Activated CD4-positive, alpha-beta T cell treated with anti-CD3 and anti-CD28 coated beads, Interleukin-2, amount 10 ng/mL, durations not matched to agents 7 days and 5 days (primary cell): Measurements from ENCODE around the gene VPS13C. TPM values are rescaled to one million over a fixed set of nuclear protein-coding genes. Genes with fewer than 3 reads are reported as not detected.
"Not testable (repeated sequence)": the region's sequence is repeated elsewhere in the genome, so short reads cannot be mapped to it uniquely, and the experiment has no call there.

ENCODE experiments used
- CTCF ChIA-PET: fragments of 350-600 bp; sonication (Branson Sonifier 250); formaldehyde crosslinking; loops from one replicate; lab custom pipeline; 2021; ENCODE audit warnings: antibody characterized with exemption; lab: Charles Lee
- POLR2A ChIA-PET: fragments of 350-600 bp; sonication (Branson Sonifier 250); formaldehyde crosslinking; loops from one replicate; lab custom pipeline; 2021; ENCODE audit warnings: antibody characterized with exemption; lab: Charles Lee
- DNase-seq: peaks from one replicate; pipeline ENCODE4 v3.0.0-alpha.2; 2020
- H3K27ac Mint-ChIP-seq: one replicate; pipeline ENCODE4 v1.8.0; 2021; ENCODE audit warnings: mild to moderate bottlenecking, moderate library complexity, mixed read lengths
- H3K27me3 Mint-ChIP-seq: one replicate; pipeline ENCODE4 v1.8.0; 2021; ENCODE audit warnings: mixed read lengths
- H3K36me3 Mint-ChIP-seq: one replicate; pipeline ENCODE4 v1.8.0; 2021; ENCODE audit warnings: low read depth, mixed read lengths
- H3K4me1 Mint-ChIP-seq: one replicate; pipeline ENCODE4 v1.8.0; 2021; ENCODE audit warnings: mixed read lengths
- H3K4me3 Mint-ChIP-seq: one replicate; pipeline ENCODE4 v1.8.0; 2021; ENCODE audit warnings: mild to moderate bottlenecking, moderate library complexity, mixed read lengths
- H3K9me3 Mint-ChIP-seq: one replicate; pipeline ENCODE4 v1.8.0; 2021; ENCODE audit warnings: mixed read lengths
- total RNA-seq, 2 experiments: library from RNA; stranded (reverse); gene quantifications; one replicate each; pipeline ENCODE4 v1.2.3, GENCODE V29; 2021

Gene VPS13C
- total RNA-seq, 2 experiments from 2014 or later, result 80.4 to 88.0 TPM

DNA sequence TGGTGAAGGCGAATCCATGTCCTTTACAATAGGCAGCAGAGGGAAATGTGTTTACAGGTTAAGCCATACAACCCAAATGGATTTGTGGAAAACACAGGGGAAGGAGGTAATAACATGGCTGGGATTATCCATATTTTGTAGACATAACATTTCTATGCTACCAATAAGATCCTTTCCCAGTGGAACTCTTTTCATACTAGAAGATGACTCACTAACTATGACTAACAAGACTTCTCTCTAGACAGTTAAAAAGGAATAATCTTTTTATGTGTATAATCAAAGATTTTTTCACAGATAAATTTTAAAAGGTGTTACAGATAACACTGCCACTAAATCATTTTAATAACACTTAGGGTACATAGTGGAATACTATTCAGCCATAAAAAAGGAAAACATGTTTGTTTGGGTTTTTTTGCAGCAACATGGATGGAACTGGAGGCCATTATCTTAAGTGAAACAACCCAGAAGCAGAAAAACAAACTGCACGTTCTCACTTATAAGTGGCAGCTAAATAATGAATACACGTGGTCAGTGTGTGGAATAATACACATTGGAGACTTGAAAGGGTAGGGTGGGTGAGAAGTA, 39.6 kb downstream of the VPS13C start:
- Mint-ChIP-seq H3K27me3 (no peaks in the 10 kb centered on the region), H3K27ac (no peak overlapping the region), H3K4me1 (no peaks in the 10 kb centered on the region), H3K4me3 (no peak overlapping the region), H3K9me3 (peaks cover 15% of the 10 kb centered on the region), H3K36me3 (peaks cover 50% of the 10 kb centered on the region)
- ChIA-PET POLR2A (no interaction called here), CTCF (no interaction called here)
- no peak for DNase-seq

DNA sequence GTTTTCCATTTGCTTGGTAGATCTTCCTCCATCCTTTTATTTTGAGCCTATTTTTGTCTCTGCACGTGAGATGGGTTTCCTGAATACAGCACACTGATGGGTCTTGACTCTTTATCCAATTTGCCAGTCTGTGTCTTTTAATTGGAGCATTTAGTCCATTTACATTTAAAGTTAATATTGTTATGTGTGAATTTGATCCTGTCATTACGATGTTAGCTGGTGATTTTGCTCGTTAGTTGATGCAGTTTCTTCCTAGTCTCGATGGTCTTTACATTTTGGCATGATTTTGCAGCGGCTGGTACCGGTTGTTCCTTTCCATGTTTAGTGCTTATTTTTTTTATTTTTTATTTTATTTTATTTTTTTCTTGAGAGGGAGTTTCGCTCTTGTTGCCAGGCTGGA, 54.9 kb downstream of the VPS13C start:
- H3K4me3 Mint-ChIP-seq, CTCF ChIA-PET, DNase-seq, H3K4me1 Mint-ChIP-seq, H3K9me3 Mint-ChIP-seq, H3K27ac Mint-ChIP-seq, POLR2A ChIA-PET, H3K27me3 Mint-ChIP-seq: not testable (repeated sequence)
- H3K36me3 Mint-ChIP-seq, result peaks cover 37% of the 10 kb centered on the region

DNA sequence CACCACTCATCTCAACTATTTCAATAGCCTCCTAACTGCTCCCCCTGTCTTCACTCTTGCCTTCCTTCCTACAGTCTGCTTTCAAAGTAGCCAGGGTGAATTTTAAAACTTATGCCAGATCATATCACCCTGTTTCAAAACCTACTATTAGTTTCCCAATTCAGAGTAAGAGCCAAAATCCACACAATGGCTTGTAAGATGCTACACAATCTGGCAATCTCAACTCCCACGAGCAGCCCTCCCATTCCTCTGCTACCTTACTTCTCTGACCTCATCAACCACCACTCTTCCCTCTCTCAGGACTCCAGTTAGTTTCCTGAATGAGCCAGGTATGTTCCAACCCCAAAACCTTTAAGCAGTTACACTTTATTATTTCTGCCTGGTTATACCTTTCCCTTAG, 62.5 kb downstream of the VPS13C start:
- H3K9me3 Mint-ChIP-seq, result peaks cover 7% of the 10 kb centered on the region
- POLR2A ChIA-PET, result no interaction called here
- H3K36me3 Mint-ChIP-seq, result peaks cover 46% of the 10 kb centered on the region
- no peak overlapping the region for H3K27ac Mint-ChIP-seq
- H3K4me1 Mint-ChIP-seq, result no peaks in the 10 kb centered on the region
- H3K27me3 Mint-ChIP-seq, result no peaks in the 10 kb centered on the region
- CTCF ChIA-PET, result no interaction called here
- no peak for DNase-seq
- H3K4me3 Mint-ChIP-seq, result no peak overlapping the region

DNA sequence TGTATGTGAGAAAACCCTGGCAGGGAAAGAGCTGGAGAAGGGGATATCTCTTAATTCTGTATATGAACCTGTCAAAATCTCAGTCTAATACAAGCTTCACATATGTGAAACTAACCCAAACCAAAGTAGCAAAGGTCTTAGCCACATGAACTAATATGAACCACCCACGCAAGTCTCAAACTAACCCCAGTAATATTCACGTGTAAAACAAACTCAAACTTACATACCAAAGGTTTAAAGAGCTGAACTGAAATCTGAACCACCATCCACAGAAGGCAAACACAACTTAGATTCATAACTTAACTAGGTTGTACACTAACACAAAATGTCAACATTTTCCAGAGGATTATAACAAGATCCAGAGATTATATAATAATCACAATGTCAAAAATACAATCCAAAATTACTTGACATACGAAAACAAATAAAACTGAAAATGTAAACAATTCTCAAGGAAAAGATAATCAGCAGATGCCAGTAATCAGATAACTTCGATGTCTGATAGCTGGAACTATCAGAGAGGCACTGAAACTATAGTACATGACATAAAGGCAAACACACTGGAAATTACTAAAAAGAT, 64.1 kb downstream of the VPS13C start:
- POLR2A ChIA-PET, result no interaction called here
- Mint-ChIP-seq H3K27me3 (no peaks in the 10 kb centered on the region), H3K27ac (no peak overlapping the region), H3K4me3 (no peak overlapping the region), H3K4me1 (no peaks in the 10 kb centered on the region), H3K9me3 (peaks cover 7% of the 10 kb centered on the region), H3K36me3 (peaks cover 48% of the 10 kb centered on the region)
- no peak for DNase-seq
- CTCF ChIA-PET, result no interaction called here

DNA sequence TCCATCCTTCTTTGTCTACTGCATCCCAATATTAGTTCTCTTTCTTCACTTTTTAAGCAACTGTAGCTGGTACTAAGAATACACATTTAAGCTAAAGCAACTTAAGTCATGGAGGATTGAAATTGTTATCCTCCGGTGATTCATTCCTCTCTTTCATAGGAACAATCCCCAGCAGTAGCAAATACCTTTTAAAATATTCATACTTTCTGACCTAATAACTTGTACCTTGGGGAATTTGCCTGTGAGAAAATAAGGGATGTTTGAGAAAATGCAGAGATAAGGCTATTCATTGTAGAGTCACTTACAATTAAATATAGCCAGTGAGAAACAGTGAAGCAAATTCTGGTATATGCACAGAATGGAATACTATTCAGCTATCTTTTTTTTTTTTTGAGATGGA, 66.0 kb downstream of the VPS13C start:
- ChIA-PET POLR2A (no interaction called here), CTCF (no interaction called here)
- Mint-ChIP-seq H3K4me3 (no peak overlapping the region), H3K27ac (no peak overlapping the region), H3K9me3 (peaks cover 12% of the 10 kb centered on the region), H3K36me3 (peaks cover 58% of the 10 kb centered on the region), H3K27me3 (no peaks in the 10 kb centered on the region), H3K4me1 (no peaks in the 10 kb centered on the region)
- no peak for DNase-seq

DNA sequence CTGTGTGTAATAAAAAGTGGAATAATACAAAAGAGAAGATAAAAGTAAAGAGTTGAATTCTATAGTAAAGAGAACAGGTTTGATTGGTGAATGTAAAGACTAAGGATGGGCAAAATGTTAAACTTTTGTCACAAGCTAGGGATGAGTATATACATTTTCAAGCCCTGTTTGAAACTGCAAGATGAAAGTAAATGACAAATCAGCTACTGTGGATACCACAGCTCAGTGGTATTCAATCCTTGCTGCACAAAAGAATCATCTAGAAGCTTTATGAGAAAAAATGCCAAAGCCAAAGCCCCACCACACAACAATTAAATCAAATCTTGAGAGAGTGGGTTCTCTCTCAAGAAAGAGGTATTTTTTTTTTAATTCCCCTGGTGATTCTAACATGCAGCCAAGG, 67.7 kb downstream of the VPS13C start:
- H3K27me3 Mint-ChIP-seq, result no peaks in the 10 kb centered on the region
- H3K36me3 Mint-ChIP-seq, result peaks cover 60% of the 10 kb centered on the region
- no peaks in the 10 kb centered on the region for H3K4me1 Mint-ChIP-seq
- DNase-seq, result no peak
- H3K4me3 Mint-ChIP-seq, result no peak overlapping the region
- H3K9me3 Mint-ChIP-seq, result peaks cover 16% of the 10 kb centered on the region
- ChIA-PET POLR2A (no interaction called here), CTCF (no interaction called here)
- H3K27ac Mint-ChIP-seq, result no peak overlapping the region

DNA sequence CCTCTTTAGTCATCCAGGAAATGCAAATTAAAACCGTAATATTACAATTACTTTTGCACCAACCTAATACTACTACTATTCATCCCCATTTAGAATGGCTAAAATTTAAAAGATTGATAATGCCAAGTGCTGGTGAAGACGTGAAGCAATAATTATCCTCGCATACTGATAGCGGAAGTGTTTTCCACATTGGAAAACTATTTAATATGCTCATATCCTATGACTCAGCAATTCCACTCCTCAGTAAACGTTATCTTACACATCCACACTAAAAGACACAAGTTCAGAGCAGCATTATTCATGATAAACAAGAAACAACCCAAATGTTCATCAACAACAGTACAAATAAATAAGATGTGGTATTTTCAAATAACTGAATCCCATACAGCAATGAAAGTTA, 70.6 kb downstream of the VPS13C start:
- no peak overlapping the region for H3K27ac Mint-ChIP-seq
- CTCF ChIA-PET, result no interaction called here

DNA sequence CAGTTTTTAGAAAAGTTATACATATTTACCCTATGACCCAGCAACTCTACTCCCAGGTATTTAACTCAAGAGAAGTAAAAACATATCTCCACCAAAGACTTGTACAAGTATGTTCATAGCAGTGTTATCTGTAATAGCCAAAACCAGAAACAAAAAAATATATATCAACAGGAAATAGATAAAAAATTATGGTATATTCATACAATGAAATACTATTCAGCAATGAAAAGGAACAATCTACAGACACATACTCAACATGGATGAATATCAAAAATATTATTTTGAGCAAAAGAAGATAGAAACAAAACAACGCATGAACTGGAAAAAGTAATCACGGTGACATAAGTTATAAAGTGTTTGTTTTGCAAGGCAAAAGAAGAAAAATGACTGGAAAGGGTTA, 72.4 kb downstream of the VPS13C start:
- ChIA-PET CTCF (no interaction called here), POLR2A (no interaction called here)
- no peak overlapping the region for H3K27ac Mint-ChIP-seq
- no peaks in the 10 kb centered on the region for H3K4me1 Mint-ChIP-seq
- DNase-seq, result no peak
- no peaks in the 10 kb centered on the region for H3K27me3 Mint-ChIP-seq
- H3K4me3 Mint-ChIP-seq, result no peak overlapping the region
- peaks cover 8% of the 10 kb centered on the region for H3K9me3 Mint-ChIP-seq
- H3K36me3 Mint-ChIP-seq, result peaks cover 59% of the 10 kb centered on the region

More for the DNA sequence above, 70.6 kb downstream of the VPS13C start:
- POLR2A ChIA-PET, result no interaction called here
- Mint-ChIP-seq H3K4me1 (no peaks in the 10 kb centered on the region), H3K4me3 (no peak overlapping the region), H3K27me3 (no peaks in the 10 kb centered on the region), H3K36me3 (peaks cover 51% of the 10 kb centered on the region), H3K9me3 (peaks cover 8% of the 10 kb centered on the region)
- DNase-seq, result no peak

DNA sequence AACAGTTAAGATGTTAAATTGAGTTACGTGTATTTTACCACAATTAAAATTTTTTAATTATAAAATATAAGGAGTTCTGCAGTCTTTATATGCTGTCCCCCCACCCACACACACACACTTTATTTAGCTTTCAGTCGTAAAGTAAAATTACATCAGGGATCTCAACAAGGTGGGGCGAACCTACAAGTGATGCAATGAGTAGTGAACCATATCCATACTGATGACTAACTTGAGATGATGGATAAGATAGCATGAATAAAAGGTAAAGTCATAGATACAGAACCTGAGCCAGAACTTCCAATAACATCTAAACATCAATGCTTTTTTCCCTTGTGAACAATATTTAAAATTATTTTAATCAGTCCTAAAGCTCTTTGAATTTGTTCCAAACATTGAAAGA, 77.2 kb downstream of the VPS13C start:
- H3K4me3 Mint-ChIP-seq, result no peak overlapping the region
- ChIA-PET POLR2A (no interaction called here), CTCF (interaction anchor here (1.2 kb wide), 1 partner anchor 77 kb away, joined by 3 read pairs; the partner anchor contains the start of gene VPS13C)
- no peaks in the 10 kb centered on the region for H3K4me1 Mint-ChIP-seq
- no peaks in the 10 kb centered on the region for H3K9me3 Mint-ChIP-seq
- H3K36me3 Mint-ChIP-seq, result peaks cover 63% of the 10 kb centered on the region
- H3K27me3 Mint-ChIP-seq, result no peaks in the 10 kb centered on the region
- DNase-seq, result no peak
- no peak overlapping the region for H3K27ac Mint-ChIP-seq

DNA sequence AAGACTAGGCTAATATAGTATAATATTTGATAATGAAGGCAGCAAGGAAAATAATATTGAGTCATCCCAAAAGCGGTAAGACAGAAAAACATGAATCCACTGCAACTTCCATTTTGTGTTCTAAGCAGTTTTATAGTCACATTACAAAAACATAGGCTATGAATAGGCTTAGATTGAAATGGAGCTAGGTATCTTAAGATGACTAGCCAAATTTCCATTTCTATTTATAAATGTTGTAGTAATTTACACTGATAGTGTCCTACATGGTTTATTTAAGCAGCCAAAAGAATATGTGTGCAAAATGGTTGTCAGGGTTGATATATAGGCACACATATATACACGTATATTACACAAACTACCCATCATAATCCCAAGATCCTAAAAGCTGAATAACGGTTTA, 82.0 kb downstream of the VPS13C start:
- CTCF ChIA-PET, result no interaction called here
- Mint-ChIP-seq H3K27me3 (no peaks in the 10 kb centered on the region), H3K36me3 (peaks cover 59% of the 10 kb centered on the region), H3K4me3 (no peak overlapping the region), H3K9me3 (no peaks in the 10 kb centered on the region), H3K4me1 (peaks cover 8% of the 10 kb centered on the region), H3K27ac (no peak overlapping the region)
- POLR2A ChIA-PET, result no interaction called here
- no peak for DNase-seq

DNA sequence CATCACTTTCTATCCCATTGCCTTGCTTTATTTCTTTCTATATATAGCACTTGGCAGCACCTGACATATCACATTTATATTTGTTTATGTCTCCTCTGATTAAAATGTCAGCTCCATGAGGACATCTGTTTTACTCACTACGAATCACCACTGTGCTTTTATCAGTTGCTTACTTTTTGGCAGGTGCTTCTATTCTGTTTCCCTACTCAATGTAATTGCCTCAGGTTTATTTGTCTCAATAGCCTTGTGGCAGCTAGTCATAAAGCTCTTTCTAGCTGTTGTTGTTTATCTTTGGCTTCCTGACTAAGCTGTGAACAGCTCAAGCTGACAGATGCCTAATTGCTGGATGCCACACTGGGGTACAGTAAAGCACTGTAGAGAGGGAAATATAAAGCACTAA, 85.5 kb downstream of the VPS13C start:
- Mint-ChIP-seq H3K36me3 (peaks cover 57% of the 10 kb centered on the region), H3K4me1 (peaks cover 8% of the 10 kb centered on the region), H3K9me3 (no peaks in the 10 kb centered on the region), H3K27ac (no peak overlapping the region), H3K27me3 (no peaks in the 10 kb centered on the region), H3K4me3 (no peak overlapping the region)
- CTCF ChIA-PET, result no interaction called here
- POLR2A ChIA-PET, result no interaction called here
- no peak for DNase-seq

DNA sequence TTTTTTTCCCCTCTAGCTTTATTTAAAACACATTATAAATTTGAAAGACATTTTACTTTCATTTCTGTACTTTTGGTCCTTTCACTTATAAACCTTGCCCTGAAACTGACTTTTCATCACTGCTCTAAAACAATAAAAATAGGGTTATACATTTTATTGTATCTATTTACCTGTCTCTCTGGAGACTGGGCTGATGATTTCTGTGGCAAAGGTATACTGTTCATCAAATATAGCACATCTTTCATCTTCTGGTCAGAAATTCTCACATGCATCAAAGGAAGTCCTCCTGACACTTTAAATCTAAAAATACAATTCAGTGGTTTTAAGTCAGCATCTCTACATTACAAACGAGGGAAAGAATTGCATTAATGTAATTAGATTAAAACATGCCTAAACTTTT, 86.1 kb downstream of the VPS13C start:
- ChIA-PET POLR2A (no interaction called here), CTCF (no interaction called here)
- DNase-seq, result no peak
- Mint-ChIP-seq H3K27me3 (no peaks in the 10 kb centered on the region), H3K4me3 (no peak overlapping the region), H3K4me1 (peaks cover 8% of the 10 kb centered on the region), H3K9me3 (no peaks in the 10 kb centered on the region), H3K27ac (no peak overlapping the region), H3K36me3 (peaks cover 51% of the 10 kb centered on the region)

DNA sequence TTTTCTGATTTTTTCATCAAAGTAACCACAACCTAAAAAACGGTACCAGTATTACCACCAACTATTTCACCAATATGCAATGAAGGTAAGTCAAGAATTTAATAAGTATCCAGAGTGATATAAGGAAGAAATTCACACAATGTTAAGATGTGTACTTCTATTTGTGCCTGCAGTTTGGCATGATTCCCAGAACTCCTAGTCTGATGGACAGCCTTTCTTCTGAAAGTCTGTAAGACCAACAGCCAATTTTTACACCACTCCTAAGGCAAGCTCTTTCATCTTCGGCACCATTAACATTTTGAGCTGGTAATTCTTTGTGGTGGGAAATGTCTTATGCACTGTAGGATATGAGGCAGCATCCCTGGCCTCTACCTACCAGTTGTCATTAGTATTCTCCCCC, 108.3 kb downstream of the VPS13C start:
- Mint-ChIP-seq H3K36me3 (peaks cover 55% of the 10 kb centered on the region), H3K27ac (no peak overlapping the region), H3K27me3 (no peaks in the 10 kb centered on the region), H3K4me3 (no peak overlapping the region), H3K9me3 (peaks cover 2% of the 10 kb centered on the region), H3K4me1 (no peaks in the 10 kb centered on the region)
- no peak for DNase-seq
- ChIA-PET CTCF (no interaction called here), POLR2A (no interaction called here)

DNA sequence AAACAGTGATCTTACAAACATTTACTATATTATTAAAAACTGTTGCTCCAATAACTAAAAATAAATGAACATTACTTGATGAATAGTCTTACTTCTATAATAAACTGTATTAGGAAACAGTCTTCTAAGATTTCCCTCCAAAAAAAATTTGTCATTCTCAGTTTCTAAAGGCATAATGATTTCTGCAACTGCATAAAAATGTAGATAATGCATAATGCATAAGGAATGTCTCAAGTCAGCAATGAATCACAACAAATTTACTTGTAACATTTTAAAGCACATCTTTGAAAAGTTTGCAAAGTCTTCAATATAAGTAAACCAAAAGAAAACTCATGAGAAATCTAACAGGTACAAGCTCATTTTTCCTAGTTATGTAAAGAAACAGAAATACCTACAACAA, 113.5 kb downstream of the VPS13C start:
- CTCF ChIA-PET, result interaction anchor here (1.0 kb wide), 1 partner anchor 118 kb away, joined by 4 read pairs; no protein-coding TSS in a partner anchor
- peaks cover 53% of the 10 kb centered on the region for H3K36me3 Mint-ChIP-seq

More for the DNA sequence above, 113.5 kb downstream of the VPS13C start:
- POLR2A ChIA-PET, result no interaction called here
- Mint-ChIP-seq H3K4me3 (no peak overlapping the region), H3K4me1 (no peaks in the 10 kb centered on the region), H3K27me3 (no peaks in the 10 kb centered on the region), H3K27ac (no peak overlapping the region), H3K9me3 (peaks cover 6% of the 10 kb centered on the region)
- no peak for DNase-seq
